GM20000 (cell line): ENCODE results near the gene PRKCZ.

Source experiments
- DNase-seq: peaks from one replicate; pipeline ENCODE4 v3.0.0; 2012; ENCODE audit warnings: low spot score
- CTCF ChIP-seq: IDR thresholded peaks from 2 replicates; pipeline ENCODE4 v1.5.1; 2012; ENCODE audit warnings: mild to moderate bottlenecking, control low read depth; ENCODE audit errors: extremely low read depth, missing control alignments

The PRKCZ gene

DNA sequence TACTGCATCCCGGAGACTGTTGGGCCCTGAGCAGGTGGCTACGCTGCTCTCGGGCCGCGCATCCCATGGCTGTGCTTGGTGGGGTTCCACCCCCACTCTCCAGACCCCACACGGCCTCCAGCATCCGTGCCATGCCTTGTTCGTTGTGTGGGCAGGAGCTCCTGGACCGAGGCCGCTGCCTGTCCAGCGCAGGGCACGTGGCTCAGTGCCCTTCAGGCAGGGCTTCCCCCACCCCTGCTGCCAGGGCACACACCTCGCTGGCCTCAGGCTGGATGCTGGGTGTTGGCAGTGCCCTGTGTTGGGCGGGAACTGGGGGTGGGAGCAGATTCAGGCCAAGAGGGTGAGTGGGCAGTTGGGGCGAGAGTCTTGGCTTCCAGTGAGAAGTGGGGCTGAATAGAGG lies 9.9 kb downstream of the PRKCZ start:
- TF ChIP-seq CTCF = no peak
- DNase-seq = no peak

DNA sequence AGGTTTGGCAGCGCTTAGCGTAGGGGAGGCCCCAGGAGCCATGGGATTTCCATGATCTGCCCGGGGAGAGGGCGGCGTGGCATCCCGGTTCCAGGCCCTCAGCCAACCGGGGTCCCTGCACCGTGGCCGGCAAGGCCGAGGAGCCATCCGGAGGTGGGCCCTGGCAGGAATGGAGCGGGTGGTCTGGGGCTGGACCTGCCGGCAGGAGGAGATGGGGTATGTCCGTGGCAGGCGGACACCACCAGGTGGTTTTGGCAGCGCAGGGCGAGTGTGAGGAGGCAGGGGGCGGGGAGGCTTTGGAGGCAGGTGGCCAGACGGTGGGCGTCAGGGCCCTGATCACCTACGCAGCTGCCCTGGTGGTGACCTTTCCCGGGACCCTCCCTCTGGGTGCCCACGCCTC lies 10.3 kb downstream of the PRKCZ start:
- no peak for TF ChIP-seq CTCF
- DNase-seq = no peak

DNA sequence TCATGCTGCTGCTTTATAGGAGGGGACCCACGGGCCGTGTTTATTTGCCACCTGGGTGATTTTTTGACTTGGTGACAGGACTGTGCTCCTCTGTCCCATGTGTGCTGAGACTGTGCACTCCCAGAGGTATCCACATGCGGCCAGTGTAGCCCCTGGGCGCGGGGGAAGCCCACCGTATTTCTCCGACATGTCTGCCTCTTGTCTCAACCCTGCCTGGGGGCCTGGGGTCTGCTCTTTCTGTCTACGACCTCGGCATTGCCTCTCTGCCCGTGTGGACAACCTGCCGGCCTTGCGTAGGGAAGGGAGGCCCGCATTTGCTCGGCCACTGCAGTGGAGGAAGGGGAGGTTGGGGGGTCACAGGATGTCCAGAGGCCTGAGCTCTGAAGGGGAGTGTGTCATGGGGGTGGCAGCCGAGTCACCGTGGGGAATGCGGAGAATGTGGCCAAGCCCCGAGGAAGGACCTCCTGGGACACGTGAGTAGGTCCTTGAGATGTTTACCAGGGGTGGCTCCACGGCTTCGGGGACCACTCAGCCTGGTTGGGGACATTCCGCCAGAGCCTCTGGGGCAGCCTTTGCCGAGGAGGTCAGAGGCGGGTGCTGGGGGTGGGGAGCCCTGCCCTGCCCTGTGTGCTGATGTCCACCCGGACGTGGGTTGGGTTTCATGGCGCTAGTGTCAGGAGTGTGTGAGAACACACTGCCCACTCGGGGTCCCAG lies 11.0 kb downstream of the PRKCZ start:
- TF ChIP-seq CTCF = no peak
- DNase-seq = no peak

DNA sequence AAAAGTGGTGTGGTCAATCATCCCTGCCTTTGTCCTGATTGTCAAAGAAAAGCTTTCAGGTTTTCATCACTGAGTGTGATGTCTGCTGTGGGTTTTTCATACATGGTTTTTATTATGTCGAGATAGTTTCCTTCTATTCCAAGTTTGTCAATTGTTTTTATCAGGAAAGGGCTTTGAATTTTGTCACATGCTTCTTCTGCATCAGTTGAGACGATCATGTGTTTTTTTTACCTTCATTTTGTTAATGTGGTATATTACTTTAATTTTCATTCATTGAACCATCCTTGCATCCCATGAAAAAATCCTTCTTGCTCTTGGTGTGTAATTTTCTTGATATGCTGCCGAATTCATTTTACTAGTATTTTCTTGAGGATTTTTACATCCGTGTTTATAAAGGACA lies 15.5 kb downstream of the PRKCZ start:
- DNase-seq = no peak
- TF ChIP-seq CTCF = no peak

DNA sequence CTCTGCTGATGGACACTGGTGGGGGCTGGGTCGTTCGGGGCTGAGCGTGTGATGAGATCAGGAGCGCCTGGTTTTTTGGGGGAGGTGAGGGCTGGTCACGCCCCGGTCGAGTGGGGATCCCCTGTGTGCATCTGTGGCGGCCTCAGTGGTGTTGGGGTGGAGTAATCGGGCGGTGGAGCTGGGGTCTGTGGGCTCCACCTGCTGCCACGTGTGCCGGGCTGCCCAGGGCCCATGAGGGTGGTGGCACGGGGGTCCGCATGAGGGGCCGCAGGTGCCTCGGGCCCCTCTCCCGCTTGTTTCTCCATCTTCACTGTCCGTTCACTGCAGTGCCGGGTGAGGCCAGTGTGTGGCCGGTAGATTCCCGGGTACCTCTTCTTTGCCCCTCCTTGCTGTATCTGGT lies 17.2 kb downstream of the PRKCZ start:
- no peak for DNase-seq
- no peak for TF ChIP-seq CTCF

DNA sequence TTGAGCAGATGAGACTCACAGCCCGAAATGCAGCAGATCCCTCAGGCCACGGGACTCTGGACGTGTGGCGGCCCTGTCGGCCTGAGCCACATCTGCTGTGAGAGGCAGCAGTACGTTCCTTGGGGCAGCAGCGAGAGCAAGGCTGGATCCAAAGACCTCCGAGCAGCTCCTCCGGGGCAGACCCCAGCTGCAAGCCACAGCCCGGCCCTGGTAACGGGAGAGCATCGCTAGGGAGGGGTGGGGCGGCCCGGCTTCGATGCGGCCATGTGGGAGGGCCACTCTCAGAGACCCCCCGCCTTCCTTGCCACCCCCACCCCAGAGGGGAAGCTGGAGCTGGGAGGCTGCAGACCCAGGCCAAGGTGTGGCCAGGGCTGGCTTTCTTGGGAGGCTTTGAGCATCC lies 17.8 kb downstream of the PRKCZ start:
- no peak for TF ChIP-seq CTCF

DNA sequence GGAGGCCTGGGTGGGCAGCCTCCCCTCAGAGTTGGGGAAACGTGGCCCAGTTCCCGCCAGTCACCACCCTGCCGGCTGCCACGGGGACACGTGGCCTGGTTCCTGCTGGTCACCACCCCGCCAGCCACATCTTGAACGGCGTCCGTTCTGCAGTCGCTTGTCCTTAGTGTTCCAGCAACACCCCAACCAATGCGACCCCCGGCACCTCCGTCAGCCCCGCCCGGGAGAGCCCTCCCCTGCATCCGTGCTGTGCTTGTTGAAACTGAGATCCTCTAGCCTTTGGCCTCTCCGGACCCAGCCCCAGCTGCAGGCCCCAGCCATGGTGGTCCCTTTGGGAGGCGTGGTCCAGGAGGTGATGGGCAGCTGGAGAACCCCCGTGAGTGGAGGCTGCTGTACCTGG lies 18.7 kb downstream of the PRKCZ start:
- no peak for DNase-seq
- TF ChIP-seq CTCF = no peak

More for the DNA sequence above, 17.8 kb downstream of the PRKCZ start:
- no peak for DNase-seq
